Activated CD4-positive, alpha-beta T cell treated with anti-CD3 and anti-CD28 coated beads, Interleukin-2, amount 50 U/mL, for 16 hours (primary cell): ENCODE results near the gene GHRL.
"Not testable (repeated sequence)": the region's sequence is repeated elsewhere in the genome, so short reads cannot be mapped to it uniquely, and the experiment has no call there.

Source experiments
- DNase-seq: peaks from one replicate; pipeline ENCODE4 v3.0.0-alpha.2; 2020

Gene GHRL

DNA sequence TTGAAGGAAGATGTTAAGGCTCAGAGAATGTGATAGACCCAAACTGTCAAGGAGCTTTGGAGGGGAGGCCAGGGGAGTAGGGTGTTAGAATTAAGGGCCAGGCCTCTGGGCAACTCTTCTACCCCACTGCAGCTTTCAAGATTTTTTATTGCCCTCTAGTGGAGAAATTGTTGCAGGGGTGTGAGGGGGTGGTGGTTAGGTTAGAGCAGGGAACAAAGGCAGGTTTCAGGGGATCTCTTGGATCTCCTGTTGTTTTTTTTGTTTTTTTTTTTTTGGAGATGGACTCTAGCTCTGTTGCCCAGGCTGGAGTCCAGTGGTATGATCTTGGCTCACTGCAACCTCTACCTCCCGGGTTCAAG, 29.6 kb upstream of the GHRL start:
- peak; percentile 51 for DNase-seq

- DNase-seq = no peak
Observed at GRCh38 chr3:10321630-10322351, 29.0 kb upstream of the GHRL start.

GRCh38 chr3:10320320-10320677, 27.6 kb upstream of the GHRL start:
- no peak for DNase-seq

GRCh38 chr3:10319804-10320203, 27.1 kb upstream of the GHRL start:
- no peak for DNase-seq

GRCh38 chr3:10319251-10319650, 26.5 kb upstream of the GHRL start:
- DNase-seq = peak; percentile 18

DNA sequence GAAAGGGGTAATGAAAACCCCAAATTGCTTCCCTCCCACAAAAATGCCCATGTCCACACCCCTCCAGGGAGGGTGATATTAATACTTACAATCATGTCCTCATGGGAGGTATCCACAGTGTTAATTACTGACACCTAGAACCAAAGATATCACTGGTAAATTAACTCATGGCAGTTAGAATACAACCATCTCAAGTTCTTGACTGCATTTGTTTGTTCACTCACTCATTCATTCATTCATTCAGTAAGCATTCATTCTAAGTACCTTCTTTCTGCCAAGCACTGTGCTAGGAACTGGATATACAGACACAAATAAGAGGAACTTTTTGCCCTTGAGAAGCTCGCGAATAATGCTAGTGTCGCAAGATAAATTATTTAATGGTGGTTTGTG, 25.2 kb upstream of the GHRL start:
- DNase-seq = no peak

GRCh38 chr3:10317311-10317960, 24.7 kb upstream of the GHRL start:
- no peak for DNase-seq

- no peak for DNase-seq
Observed at GRCh38 chr3:10315771-10316344, 23.1 kb upstream of the GHRL start.

DNA sequence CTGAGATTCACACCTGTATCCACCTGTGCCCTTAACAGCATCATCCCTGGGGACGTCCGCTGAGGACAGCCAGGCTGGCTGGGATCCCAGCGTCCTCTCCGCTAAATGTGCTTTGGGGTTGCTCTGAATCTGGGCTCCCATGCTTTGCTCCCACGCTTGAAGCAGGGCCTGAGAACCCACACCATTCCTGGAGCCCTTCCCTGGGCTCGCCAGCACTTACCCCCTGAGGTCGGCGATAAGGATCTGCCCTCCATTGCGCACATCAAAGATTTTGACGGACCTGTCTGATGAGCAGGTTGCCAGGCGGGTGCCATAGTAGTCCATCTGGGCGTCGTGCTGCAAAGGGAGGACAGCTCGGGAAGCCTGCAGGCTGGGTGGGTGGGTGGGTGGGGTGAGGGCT, 22.4 kb upstream of the GHRL start:
- no peak for DNase-seq

DNA sequence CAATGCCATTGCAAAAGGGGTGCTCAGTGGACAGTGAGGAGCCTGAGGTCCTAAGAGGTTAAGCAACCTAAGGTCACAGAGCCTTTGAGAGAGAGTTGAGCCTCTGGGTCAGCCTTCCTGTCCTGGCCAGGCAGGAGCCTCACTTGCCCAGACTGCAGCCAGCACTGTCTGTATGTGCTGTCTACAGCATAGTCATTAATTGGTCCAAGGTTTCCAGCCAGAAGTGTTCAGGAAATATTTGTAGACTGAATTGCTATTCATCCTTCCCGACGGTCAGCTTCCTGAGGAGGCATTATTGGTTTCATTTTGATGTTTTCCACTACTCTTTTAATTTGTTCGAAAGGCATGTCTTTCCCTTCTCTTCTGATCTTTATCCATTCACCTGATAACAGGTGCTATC, 20.1 kb upstream of the GHRL start:
- no peak for DNase-seq

DNA sequence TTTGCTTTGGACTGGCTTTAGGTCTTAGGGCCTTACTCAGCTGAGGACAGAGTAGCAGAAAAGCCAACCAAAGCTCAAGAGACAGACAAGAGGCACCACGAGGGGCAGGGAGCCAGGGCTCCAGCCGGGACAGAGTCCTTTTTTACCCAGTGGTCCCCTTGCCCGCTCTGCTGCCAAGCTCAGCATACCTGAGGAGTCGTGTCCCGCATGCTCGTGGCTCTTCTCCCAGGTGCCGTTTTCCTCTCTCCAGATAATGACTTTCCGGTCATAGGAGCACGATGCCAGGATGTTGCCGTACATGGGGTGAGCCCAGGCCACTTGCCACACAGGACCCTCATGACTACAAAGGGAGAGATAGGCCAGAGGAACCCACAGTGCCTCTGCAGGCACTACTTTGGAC, 19.6 kb upstream of the GHRL start:
- DNase-seq = no peak

DNA sequence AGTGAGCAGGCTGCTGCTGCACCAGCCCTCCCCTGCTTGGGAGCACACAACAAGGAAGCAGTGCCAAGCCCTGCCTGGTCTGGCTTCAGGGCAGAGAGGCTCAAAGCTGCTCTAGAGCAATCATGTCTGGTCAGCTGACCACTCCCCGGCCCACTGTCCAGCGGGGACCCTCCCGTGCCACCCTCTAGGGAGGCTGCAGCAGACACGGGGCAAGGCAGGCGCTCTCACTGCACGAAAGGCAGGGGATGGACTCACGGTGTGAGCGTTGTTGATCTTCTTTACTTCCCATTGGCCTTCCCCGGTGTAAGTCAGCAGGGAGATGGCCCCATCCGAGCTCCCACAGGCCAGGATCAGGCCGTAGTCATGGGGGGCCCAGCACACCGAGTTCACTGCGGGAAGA, 19.0 kb upstream of the GHRL start:
- no peak for DNase-seq

DNA sequence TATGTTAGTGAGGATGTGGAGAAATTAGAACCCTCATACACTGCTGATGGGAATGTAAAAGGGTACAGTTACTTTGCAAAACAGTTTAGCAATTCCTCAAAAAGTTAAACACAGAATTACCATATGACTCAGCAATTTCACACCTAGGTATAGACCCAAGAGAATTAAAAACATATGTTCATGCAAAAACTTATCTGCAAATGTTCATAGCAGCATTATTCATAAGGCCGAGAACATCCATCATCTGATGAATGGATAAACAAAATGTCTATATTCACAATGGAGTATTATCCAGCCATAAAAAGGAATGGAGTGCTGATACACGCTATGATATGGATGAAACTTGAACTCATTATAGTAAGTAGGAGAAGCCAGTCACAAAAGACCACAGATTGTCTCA, 17.8 kb upstream of the GHRL start:
- DNase-seq = no peak

- no peak for DNase-seq
Observed at GRCh38 chr3:10309736-10310135, 17.0 kb upstream of the GHRL start.

DNA sequence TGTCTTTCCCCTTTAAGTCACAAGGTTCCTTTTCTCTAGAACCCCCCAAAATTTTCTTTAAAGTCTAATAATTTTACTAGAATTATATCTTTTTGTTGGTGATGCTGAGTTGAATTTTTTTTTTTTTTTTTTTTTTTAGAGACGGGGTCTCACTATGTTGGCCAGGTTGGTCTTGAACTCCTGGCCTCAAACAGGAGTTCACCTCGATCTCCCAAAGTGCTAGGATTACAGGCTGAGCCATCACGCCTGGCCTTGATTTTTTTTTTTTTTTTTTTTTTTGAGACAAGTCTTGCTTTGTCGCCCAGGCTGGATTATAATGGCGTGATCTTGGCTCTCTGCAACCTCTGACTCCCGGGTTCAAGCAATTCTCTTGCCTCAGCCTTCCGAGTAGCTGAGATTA, 15.9 kb upstream of the GHRL start:
- no peak for DNase-seq

GRCh38 chr3:10306156-10306555, 13.4 kb upstream of the GHRL start:
- DNase-seq = no peak

DNA sequence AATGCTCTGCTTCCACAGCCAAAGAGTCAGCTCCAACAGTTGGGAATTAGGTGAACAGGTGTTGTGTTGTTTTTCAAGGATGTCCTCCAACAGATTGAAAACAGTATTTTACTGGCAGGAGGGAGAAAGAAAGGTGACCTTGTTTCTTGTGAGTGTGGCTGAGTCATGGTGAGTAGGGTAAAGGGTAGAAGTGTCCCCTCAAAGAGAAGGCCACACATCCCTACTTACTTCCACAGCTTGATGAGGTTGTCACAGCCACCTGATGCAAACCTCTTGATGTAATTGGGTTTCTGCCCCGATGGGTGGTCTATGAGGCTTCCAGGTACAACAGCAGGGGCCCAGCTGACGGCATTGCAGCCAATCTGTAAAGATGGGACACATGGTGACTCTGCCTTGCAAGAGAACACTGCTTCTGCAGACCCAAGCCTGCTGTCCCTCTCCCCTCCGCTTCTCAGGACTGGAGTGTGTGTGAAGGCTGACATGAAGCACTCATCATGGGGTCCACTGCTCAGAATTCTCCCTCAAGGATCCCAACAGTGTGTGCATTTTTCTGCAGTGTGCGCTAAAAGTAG, 12.7 kb upstream of the GHRL start:
- DNase-seq = no peak

GRCh38 chr3:10304905-10305304, 12.2 kb upstream of the GHRL start:
- no peak for DNase-seq

DNA sequence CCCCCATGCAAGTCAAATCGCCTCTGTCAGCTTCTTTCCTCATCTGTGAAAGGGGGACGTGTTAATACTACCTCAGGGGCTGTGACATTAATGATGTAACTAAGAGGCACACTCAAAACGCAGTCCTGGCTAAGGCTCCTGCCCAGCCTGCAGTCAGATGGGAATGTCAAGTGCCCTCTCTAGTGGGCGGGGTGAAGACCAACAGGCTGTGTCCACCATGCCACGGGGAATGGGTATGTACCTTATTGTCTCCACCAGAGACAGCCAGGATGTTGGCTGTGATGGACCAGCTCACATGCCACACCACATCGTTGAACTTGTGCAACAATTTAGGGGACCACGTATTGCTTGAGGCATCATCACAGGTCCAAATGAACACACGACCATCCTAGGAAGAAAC, 11.0 kb upstream of the GHRL start:
- no peak for DNase-seq

GRCh38 chr3:10303105-10303504, 10.4 kb upstream of the GHRL start:
- no peak for DNase-seq

- no peak for DNase-seq
Observed at GRCh38 chr3:10300087-10300486, 7.3 kb upstream of the GHRL start.

- no peak for DNase-seq
Observed at GRCh38 chr3:10299679-10300078, 6.9 kb upstream of the GHRL start.

DNA sequence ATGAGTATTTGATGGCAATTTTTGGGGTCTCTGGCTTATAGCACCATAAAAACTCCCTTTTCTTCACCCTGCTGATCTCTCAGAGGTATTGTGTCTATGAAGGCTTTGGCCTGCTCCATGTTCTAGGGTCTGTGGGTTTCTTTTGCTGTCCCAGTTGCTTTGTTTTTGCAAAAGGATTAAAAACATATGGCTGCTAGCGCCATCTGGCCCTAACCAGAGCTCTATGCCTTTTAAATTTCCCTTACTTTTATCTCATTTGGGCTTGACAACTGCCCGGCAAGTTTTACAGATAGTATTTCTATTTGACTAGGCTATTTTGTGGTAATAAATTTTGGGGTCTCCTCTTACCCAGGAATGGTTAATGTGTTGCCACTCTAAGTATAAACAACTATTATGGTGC, 6.4 kb upstream of the GHRL start:
- DNase-seq = no peak

- DNase-seq = not testable (repeated sequence)
Observed at GRCh38 chr3:10298064-10298463, 5.3 kb upstream of the GHRL start.
